Thymus (tissue), 11 donors: ENCODE results near the gene DNASE2B. TPM values are rescaled to one million over a fixed set of nuclear protein-coding genes. Genes with fewer than 3 reads are reported as not detected.

Experiments
- DNase-seq, 9 donors: peaks; one replicate each; pipeline ENCODE4 v3.0.0-alpha.2; 2013; ENCODE audit warnings: low spot score in 9 of 9, low read depth in 6 of 9, missing footprints in 1 of 9
- H3K27ac ChIP-seq, 2 donors: one replicate each; pipeline ENCODE4 v1.5.1; 2013; ENCODE audit warnings: control low read depth in 1 of 2, low read depth in 1 of 2, low read length in 1 of 2, mild to moderate bottlenecking in 1 of 2, moderate library complexity in 1 of 2
- H3K27me3 ChIP-seq, 2 donors: one replicate each; pipeline ENCODE4 v1.5.1; 2013; ENCODE audit warnings: low read length in 1 of 2; ENCODE audit not compliant: control insufficient read depth in 2 of 2, insufficient read depth in 1 of 2
- H3K36me3 ChIP-seq, 2 donors: one replicate each; pipeline ENCODE4 v1.5.1; 2013; ENCODE audit warnings: low read length in 1 of 2, mild to moderate bottlenecking in 1 of 2, moderate library complexity in 1 of 2; ENCODE audit not compliant: control insufficient read depth in 2 of 2, insufficient read depth in 2 of 2
- H3K4me1 ChIP-seq, 2 donors: one replicate each; pipeline ENCODE4 v1.5.1; 2013; ENCODE audit warnings: low read length in 2 of 2; ENCODE audit not compliant: control insufficient read depth in 2 of 2, insufficient read depth in 2 of 2
- H3K4me3 ChIP-seq, 2 donors: one replicate each; pipeline ENCODE4 v1.5.1; 2013; ENCODE audit warnings: low read length in 2 of 2, control low read depth in 1 of 2, mild to moderate bottlenecking in 1 of 2
- H3K9me3 ChIP-seq, 2 donors: one replicate each; pipeline ENCODE4 v1.5.1; 2013; ENCODE audit warnings: low read length in 1 of 2, mild to moderate bottlenecking in 1 of 2; ENCODE audit not compliant: control insufficient read depth in 2 of 2, insufficient read depth in 1 of 2
- WGBS: extraction: QIAGEN DNeasy Blood & Tissue Kit; methylation state at CpG from one replicate; pipeline ENCODE4 v1.1.7; 2013; 5-methylcytosine and 5-hydroxymethylcytosine counted together
- polyA plus RNA-seq: library from polyadenylated mRNA; stranded (reverse); fragments of 200-250 nt; gene quantifications from one replicate; pipeline ENCODE4 v1.2.3, GENCODE V29; 2013
- total RNA-seq: library from RNA; stranded (reverse); fragments of 120-200 nt; gene quantifications from one replicate; pipeline ENCODE4 v1.2.4, GENCODE V29; 2013
- donor health status: healthy.

Gene DNASE2B
- total and polyA plus RNA-seq, 2 donors = 0.21 TPM; not detected in 1

DNA sequence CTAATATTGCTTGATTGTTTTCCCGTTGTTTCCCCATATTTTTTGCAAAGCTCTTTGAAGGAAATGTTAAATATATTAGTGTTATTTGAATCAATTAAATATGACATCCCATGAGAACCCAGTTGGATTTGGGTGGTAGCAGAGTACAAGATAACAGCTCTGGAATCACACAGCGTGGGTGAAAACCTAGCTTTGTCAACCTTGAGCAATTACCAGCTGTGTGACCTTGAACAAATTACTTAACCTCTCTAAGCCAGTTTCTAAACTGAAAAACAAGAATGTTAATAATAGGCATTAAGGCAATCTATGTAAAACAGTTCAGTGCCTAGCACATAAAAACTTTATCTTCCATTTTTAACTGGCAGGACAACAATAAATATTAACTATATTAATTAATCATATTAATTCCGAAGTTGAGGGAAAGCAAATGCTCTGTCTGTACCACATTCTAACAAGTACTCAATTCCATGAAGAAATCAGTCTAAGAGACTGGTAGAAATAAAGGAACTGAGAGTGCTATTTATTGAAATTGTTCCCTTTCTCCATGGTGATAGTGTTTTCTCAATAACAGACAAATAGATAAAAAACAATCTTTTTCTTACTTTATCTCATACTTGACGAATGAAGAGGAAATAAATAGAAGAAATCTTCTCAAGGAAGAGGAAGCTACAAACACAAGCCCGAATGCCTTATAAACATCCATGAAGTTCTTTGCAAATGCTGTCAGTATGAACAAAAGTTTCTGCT, 27.0 kb downstream of the DNASE2B start:
- Histone ChIP-seq H3K4me1 (no peaks in the 10 kb centered on the region), H3K9me3 (no peaks in the 10 kb centered on the region), H3K4me3 (no peak overlapping the region), H3K36me3 (no peaks in the 10 kb centered on the region), H3K27me3 (no peaks in the 10 kb centered on the region), H3K27ac (no peak overlapping the region)
- 74% methylated on average over 5 of the region's 5 CpGs for WGBS
- no peak for DNase-seq

DNA sequence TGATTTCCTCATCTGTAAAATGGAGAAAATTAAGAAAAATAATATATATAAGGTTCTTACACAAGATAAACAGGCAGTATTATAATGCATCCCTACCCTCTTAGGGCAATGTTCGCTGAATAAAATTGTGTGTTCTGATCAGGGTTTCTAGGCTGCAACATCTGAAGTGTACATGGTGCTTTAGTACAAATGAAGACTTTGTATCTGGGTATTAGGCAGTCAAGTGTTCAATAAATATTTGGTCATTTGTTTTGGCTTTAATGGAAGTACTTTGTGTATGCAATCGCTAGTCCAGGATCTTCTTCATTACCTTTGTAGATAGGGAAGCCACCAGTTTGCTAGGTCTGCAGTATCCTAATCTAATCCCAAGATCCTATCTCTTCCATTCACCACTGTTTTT, 28.1 kb downstream of the DNASE2B start:
- Histone ChIP-seq H3K27ac (no peak overlapping the region), H3K4me1 (no peaks in the 10 kb centered on the region), H3K36me3 (no peaks in the 10 kb centered on the region), H3K9me3 (no peaks in the 10 kb centered on the region), H3K4me3 (no peak overlapping the region), H3K27me3 (no peaks in the 10 kb centered on the region)
- WGBS = 95% methylated on average over 2 of the region's 2 CpGs
- DNase-seq = no peak

DNA sequence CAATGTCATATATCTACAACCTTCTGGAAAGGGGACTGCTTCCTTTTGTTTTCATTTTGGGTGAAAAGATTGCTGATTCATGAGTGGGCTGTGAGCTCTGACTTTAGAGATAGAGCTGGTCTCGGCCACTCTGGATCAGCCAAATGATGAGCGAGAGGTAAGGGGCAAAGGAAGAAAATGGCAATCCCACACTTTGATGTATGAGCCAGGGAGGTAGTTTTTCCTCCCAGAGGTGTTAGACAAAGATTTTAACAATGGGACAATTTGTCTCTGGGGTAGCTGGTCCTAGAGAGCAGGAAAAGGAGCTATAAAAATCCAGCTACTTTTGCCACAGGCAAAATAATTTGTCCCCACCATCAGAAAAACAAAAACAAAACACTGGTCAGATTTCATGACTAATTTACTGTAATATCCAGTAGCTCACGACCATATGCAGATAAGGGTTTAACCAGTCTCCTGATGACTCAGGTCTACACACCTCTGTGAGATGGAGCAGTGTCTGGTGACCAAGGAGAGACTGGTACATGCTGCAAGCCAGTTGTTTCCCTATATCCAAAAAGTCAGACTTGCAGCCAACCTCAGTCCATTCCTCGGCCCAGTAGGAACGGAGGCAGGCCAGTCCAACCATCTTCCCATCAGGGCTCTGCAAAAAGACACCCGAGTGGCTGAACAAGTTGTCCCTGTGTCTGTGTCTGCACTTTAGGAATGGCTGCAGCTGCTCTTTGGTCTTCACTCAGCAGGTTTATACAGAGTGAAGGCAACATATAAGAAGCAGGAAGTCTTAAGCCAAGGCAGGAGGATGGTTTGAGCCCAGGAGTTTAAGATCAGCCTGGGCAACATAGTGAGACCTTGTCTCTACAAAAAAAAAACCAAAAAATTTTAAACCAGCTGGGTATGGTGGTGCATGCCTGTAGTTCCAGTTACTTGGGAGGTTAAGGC, 29.2 kb downstream of the DNASE2B start:
- Histone ChIP-seq H3K4me1 (no peaks in the 10 kb centered on the region), H3K36me3 (no peaks in the 10 kb centered on the region), H3K27ac (no peak overlapping the region), H3K27me3 (no peaks in the 10 kb centered on the region), H3K4me3 (no peak overlapping the region), H3K9me3 (no peaks in the 10 kb centered on the region)
- DNase-seq = no peak
- WGBS = 96% methylated on average over 6 of the region's 6 CpGs

DNA sequence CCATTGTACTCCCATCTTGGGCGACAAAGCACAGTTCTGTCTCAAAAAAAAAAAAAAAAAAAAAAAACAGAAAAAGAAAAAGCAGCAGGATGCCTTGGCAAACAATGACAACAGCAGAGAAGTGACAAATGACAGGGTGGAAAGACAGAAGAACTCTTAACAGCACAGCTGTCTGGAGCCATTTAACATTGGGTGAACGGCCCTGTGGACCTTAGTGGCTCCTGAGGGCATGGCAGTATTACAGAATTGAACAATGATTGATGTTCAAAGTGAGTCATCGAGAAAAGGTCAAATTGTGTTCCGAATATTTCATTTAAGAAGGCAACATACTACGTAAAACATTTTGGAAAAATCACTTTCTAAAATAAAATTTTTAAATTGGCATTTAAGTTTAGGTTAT, 30.0 kb downstream of the DNASE2B start:
- H3K4me3 ChIP-seq = no peak overlapping the region
- H3K9me3 ChIP-seq = no peaks in the 10 kb centered on the region
- DNase-seq = no peak
- no peaks in the 10 kb centered on the region for H3K4me1 ChIP-seq
- WGBS = 99% methylated on average over 5 of the region's 5 CpGs
- H3K27me3 ChIP-seq = no peaks in the 10 kb centered on the region
- no peak overlapping the region for H3K27ac ChIP-seq
- H3K36me3 ChIP-seq = no peaks in the 10 kb centered on the region

GRCh38 chr1:84429231-84429630, 30.9 kb downstream of the DNASE2B start:
- 93% methylated on average over 1 of the region's 1 CpG for WGBS

DNA sequence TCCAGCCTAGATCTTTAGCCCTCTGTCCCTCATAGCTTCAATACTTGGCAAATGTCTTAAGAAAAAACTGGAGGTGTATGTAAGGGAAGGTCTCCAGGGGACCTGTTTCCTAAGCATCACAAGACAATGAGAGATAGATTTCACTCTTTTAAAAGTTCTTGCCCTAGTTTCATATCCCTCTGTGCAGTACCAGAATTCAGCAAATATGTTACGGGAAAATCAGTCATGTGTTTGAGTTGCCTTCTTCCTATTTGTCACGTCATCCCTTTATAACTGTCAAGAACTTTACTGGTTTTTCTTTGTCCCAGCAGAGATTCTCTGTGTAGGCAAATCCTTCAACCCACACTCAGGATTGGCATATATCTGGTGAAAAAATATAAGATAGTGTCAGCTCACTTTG, 32.3 kb downstream of the DNASE2B start:
- H3K36me3 ChIP-seq = no peaks in the 10 kb centered on the region
- no peak for DNase-seq
- no peak overlapping the region for H3K4me3 ChIP-seq
- H3K27me3 ChIP-seq = no peaks in the 10 kb centered on the region
- no peak overlapping the region for H3K27ac ChIP-seq
- H3K4me1 ChIP-seq = peaks cover 0 to 2% of the 10 kb centered on the region in 2 donors
- H3K9me3 ChIP-seq = no peaks in the 10 kb centered on the region
- WGBS = 67% methylated on average over 2 of the region's 2 CpGs

More at GRCh38 chr1:84429231-84429630, 30.9 kb downstream of the DNASE2B start:
- H3K4me1 ChIP-seq = no peaks in the 10 kb centered on the region
- H3K4me3 ChIP-seq = no peak overlapping the region
- no peak for DNase-seq
- H3K36me3 ChIP-seq = no peaks in the 10 kb centered on the region
- H3K27me3 ChIP-seq = no peaks in the 10 kb centered on the region
- H3K27ac ChIP-seq = no peak overlapping the region
- H3K9me3 ChIP-seq = no peaks in the 10 kb centered on the region

GRCh38 chr1:84433258-84434080, 35.2 kb downstream of the DNASE2B start:
- H3K4me3 ChIP-seq = peak overlapping the region; percentile 3 to 38
- no peaks in the 10 kb centered on the region for H3K27me3 ChIP-seq
- DNase-seq = peak; percentile 45 to 88 (median 71)
- no peaks in the 10 kb centered on the region for H3K36me3 ChIP-seq
- H3K9me3 ChIP-seq = no peaks in the 10 kb centered on the region
- H3K27ac ChIP-seq = no peak overlapping the region
- H3K4me1 ChIP-seq = peaks cover 9 to 11% of the 10 kb centered on the region in 2 donors
- WGBS = 34% methylated on average over 11 of the region's 11 CpGs

GRCh38 chr1:84434081-84434769, 35.9 kb downstream of the DNASE2B start:
- Histone ChIP-seq H3K27me3 (no peaks in the 10 kb centered on the region), H3K9me3 (no peaks in the 10 kb centered on the region), H3K36me3 (no peaks in the 10 kb centered on the region), H3K27ac (no peak overlapping the region), H3K4me1 (peaks cover 9 to 11% of the 10 kb centered on the region in 2 donors), H3K4me3 (no peak overlapping the region)
- DNase-seq = no peak
- WGBS = 82% methylated on average over 6 of the region's 6 CpGs
